Gastroesophageal sphincter (tissue), 3 donors: ENCODE data around the gene IGHMBP2.

Experiments
- EP300 ChIP-seq: sonication (generic); formaldehyde crosslinking; IDR thresholded peaks from one replicate; pipeline ENCODE4 v1.6.1; 2017; ENCODE audit warnings: antibody characterized with exemption, mild to moderate bottlenecking
- POLR2A ChIP-seq, 2 donors: fragments of 450-650 bp; IDR thresholded peaks; one replicate each; pipeline ENCODE4 v1.6.1; 2017; ENCODE audit warnings: antibody characterized with exemption in 2 of 2, mild to moderate bottlenecking in 2 of 2, moderate library complexity in 1 of 2
- POLR2AphosphoS5 ChIP-seq: sonication (generic); formaldehyde crosslinking; IDR thresholded peaks from one replicate; pipeline ENCODE4 v1.6.1; 2017; ENCODE audit warnings: antibody characterized with exemption
- TF ChIP-seq, protein P1 (sequence below), 4 experiments: fragments of 200-600 bp in 2 of 4; fragments of 450-650 bp in 2 of 4; sonication (generic) in 1 of 4; IDR thresholded peaks; one replicate each; pipeline ENCODE4 v1.5.1; 2017 to 2019; ENCODE audit warnings: antibody characterized with exemption in 4 of 4, mild to moderate bottlenecking in 2 of 4, moderate library complexity in 2 of 4

GRCh38 chr11:68976563-68976962 lies 72.9 kb downstream of the IGHMBP2 start:
- TF ChIP-seq POLR2A (IDR thresholded peaks at IDR 0.05): no peak
- TF ChIP-seq, protein P1, sequence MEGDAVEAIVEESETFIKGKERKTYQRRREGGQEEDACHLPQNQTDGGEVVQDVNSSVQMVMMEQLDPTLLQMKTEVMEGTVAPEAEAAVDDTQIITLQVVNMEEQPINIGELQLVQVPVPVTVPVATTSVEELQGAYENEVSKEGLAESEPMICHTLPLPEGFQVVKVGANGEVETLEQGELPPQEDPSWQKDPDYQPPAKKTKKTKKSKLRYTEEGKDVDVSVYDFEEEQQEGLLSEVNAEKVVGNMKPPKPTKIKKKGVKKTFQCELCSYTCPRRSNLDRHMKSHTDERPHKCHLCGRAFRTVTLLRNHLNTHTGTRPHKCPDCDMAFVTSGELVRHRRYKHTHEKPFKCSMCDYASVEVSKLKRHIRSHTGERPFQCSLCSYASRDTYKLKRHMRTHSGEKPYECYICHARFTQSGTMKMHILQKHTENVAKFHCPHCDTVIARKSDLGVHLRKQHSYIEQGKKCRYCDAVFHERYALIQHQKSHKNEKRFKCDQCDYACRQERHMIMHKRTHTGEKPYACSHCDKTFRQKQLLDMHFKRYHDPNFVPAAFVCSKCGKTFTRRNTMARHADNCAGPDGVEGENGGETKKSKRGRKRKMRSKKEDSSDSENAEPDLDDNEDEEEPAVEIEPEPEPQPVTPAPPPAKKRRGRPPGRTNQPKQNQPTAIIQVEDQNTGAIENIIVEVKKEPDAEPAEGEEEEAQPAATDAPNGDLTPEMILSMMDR (IDR thresholded peaks at IDR 0.05): no peak
- no peak for TF ChIP-seq EP300
- TF ChIP-seq POLR2AphosphoS5: no peak
